ENCODE results near the gene DNAH8.
"Not testable (repeated sequence)": the region's sequence is repeated elsewhere in the genome, so short reads cannot be mapped to it uniquely, and the experiment has no call there.

The DNAH8 gene

GRCh38 chr6:38907264-38907663 is 192.2 kb downstream of the DNAH8 start:
- no peak for DNase-seq (ENCODE audit: low read depth)

- DNase-seq (ENCODE audit: low read depth), result no peak
Measured at GRCh38 chr6:38909015-38909730, 194.1 kb downstream of the DNAH8 start.

- no peak for DNase-seq (ENCODE audit: low read depth)
Measured at GRCh38 chr6:38910207-38910606, 195.1 kb downstream of the DNAH8 start.

- DNase-seq (ENCODE audit: low read depth), result no peak
Measured at GRCh38 chr6:38912378-38912777, 197.3 kb downstream of the DNAH8 start.

- no peak for DNase-seq (ENCODE audit: low read depth)
Measured at GRCh38 chr6:38915205-38915925, 200.3 kb downstream of the DNAH8 start.

GRCh38 chr6:38921540-38921939 is 206.4 kb downstream of the DNAH8 start:
- DNase-seq (ENCODE audit: low read depth), result not testable (repeated sequence)

- DNase-seq (ENCODE audit: low read depth), result no peak
Measured at GRCh38 chr6:38924791-38925509, 209.8 kb downstream of the DNAH8 start.

GRCh38 chr6:38929560-38929959 is 214.4 kb downstream of the DNAH8 start:
- DNase-seq (ENCODE audit: low read depth), result no peak

GRCh38 chr6:38933426-38933825 is 218.3 kb downstream of the DNAH8 start:
- no peak for DNase-seq (ENCODE audit: low read depth)

GRCh38 chr6:38935051-38935450 is 219.9 kb downstream of the DNAH8 start:
- no peak for DNase-seq (ENCODE audit: low read depth)

GRCh38 chr6:38937839-38938613 is 222.9 kb downstream of the DNAH8 start:
- DNase-seq (ENCODE audit: low read depth), result no peak

GRCh38 chr6:38938741-38939140 is 223.6 kb downstream of the DNAH8 start:
- no peak for DNase-seq (ENCODE audit: low read depth)

GRCh38 chr6:38942442-38942841 is 227.3 kb downstream of the DNAH8 start:
- no peak for DNase-seq (ENCODE audit: low read depth)

- no peak for DNase-seq (ENCODE audit: low read depth)
Measured at GRCh38 chr6:38942965-38943364, 227.9 kb downstream of the DNAH8 start.

GRCh38 chr6:38943964-38944363 is 228.9 kb downstream of the DNAH8 start:
- no peak for DNase-seq (ENCODE audit: low read depth)

- no peak for DNase-seq (ENCODE audit: low read depth)
Measured at GRCh38 chr6:38944655-38945279, 229.7 kb downstream of the DNAH8 start.

- DNase-seq (ENCODE audit: low read depth), result no peak
Measured at GRCh38 chr6:38955861-38956260, 240.8 kb downstream of the DNAH8 start.

GRCh38 chr6:38957426-38957825 is 242.3 kb downstream of the DNAH8 start:
- DNase-seq (ENCODE audit: low read depth), result no peak

GRCh38 chr6:38959138-38959537 is 244.0 kb downstream of the DNAH8 start:
- no peak for DNase-seq (ENCODE audit: low read depth)

- no peak for DNase-seq (ENCODE audit: low read depth)
Measured at GRCh38 chr6:38968702-38969149, 253.6 kb downstream of the DNAH8 start.

GRCh38 chr6:38973178-38974057 is 258.3 kb downstream of the DNAH8 start:
- DNase-seq (ENCODE audit: low read depth), result no peak
